Endothelial cell of umbilical vein (primary cell): ENCODE measurements around the gene TOM1L2. TPM values are rescaled to one million over a fixed set of nuclear protein-coding genes. Genes with fewer than 3 reads are reported as not detected.

Experiments
- BruUV-seq: library from RNA; stranded (reverse); fragments of 400-500 nt; replicated peaks from 2 replicates; lab custom pipeline; 2021; lab: Mats Ljungman, UMichigan
- CTCF ChIA-PET: fragments of 300-600, 350-600 bp; sonication (Branson Sonifier 250); formaldehyde crosslinking; loops from one replicate; lab custom pipeline; 2021; ENCODE audit warnings: antibody characterized with exemption, inconsistent platforms; lab: Charles Lee
- POLR2A ChIA-PET: fragments of 300-600, 350-600 bp; sonication (Branson Sonifier 250); formaldehyde crosslinking; loops from one replicate; lab custom pipeline; 2021; ENCODE audit warnings: antibody characterized with exemption, inconsistent platforms; lab: Charles Lee
- DNase-seq: peaks from one replicate; pipeline ENCODE4 v3.0.0-alpha.2; 2011; ENCODE audit warnings: low read depth, low spot score
- FAIRE-seq: peaks from 2 replicates; lab custom pipeline; 2011; peaks lifted over from hg19 to GRCh38; lab: Jason Lieb, UNC
- H2AFZ ChIP-seq: 2 replicates; pipeline ENCODE4 v1.6.0; 2012; ENCODE audit warnings: low read depth, low read length, control low read depth, inconsistent platforms
- H3K27ac ChIP-seq: 2 replicates; pipeline ENCODE4 v1.5.1; 2011; ENCODE audit warnings: low read depth, mild to moderate bottlenecking, control low read depth, low read length, moderate library complexity; ENCODE audit not compliant: insufficient read depth
- H3K27me3 ChIP-seq, 2 experiments: 2 replicates each; pipeline versions ENCODE4 v1.6.0 to v1.6.1; 2011; ENCODE audit warnings: low read length in 2 of 2, mixed read lengths in 1 of 2; ENCODE audit not compliant: control insufficient read depth in 2 of 2, insufficient read depth in 2 of 2
- H3K36me3 ChIP-seq, 2 experiments: 2 replicates in 1 of 2; 3 replicates in 1 of 2; pipeline ENCODE4 v1.5.1; 2011; ENCODE audit warnings: low read length in 2 of 2, mild to moderate bottlenecking in 1 of 2, moderate library complexity in 1 of 2; ENCODE audit not compliant: control insufficient read depth in 2 of 2, insufficient read depth in 2 of 2; ENCODE audit errors: extremely low read depth in 1 of 2
- H3K4me1 ChIP-seq: 3 replicates; pipeline ENCODE4 v1.5.1; 2011; ENCODE audit warnings: mild to moderate bottlenecking, low read length; ENCODE audit not compliant: control insufficient read depth, insufficient read depth; ENCODE audit errors: extremely low read depth
- H3K4me2 ChIP-seq: 2 replicates; pipeline ENCODE4 v1.6.1; 2011; ENCODE audit warnings: low read length, control low read depth, mixed read lengths; ENCODE audit not compliant: insufficient read depth
- H3K4me3 ChIP-seq, 3 experiments: fragments of 200-600 bp in 1 of 3; sonication (generic), shearing (Covaris generic) in 1 of 3; replicated peaks in 1 of 3; 2 replicates each; pipeline ENCODE4 v1.5.1; 2011 to 2016; ENCODE audit warnings: control low read depth in 3 of 3, low read length in 3 of 3, mild to moderate bottlenecking in 2 of 3, inconsistent platforms in 1 of 3, low read depth in 1 of 3, moderate library complexity in 1 of 3; ENCODE audit not compliant: insufficient read depth in 1 of 3
- H3K79me2 ChIP-seq: 2 replicates; pipeline ENCODE4 v1.6.0; 2012; ENCODE audit warnings: low read length, inconsistent platforms; ENCODE audit not compliant: control insufficient read depth, insufficient read depth
- H3K9ac ChIP-seq: replicated peaks from 2 replicates; pipeline ENCODE3; 2011; ENCODE audit warnings: low read length, control low read depth; ENCODE audit not compliant: insufficient read depth; ENCODE audit errors: extremely low read depth
- H3K9me1 ChIP-seq: replicated peaks from 3 replicates; pipeline ENCODE4 v1.6.0; 2011; ENCODE audit warnings: mild to moderate bottlenecking, low read length; ENCODE audit not compliant: control insufficient read depth, insufficient read depth; ENCODE audit errors: extremely low read depth
- H3K9me3 ChIP-seq: replicated peaks from 2 replicates; pipeline ENCODE4 v1.5.1; 2012; ENCODE audit warnings: low read length, inconsistent platforms; ENCODE audit not compliant: control insufficient read depth, insufficient read depth
- H4K20me1 ChIP-seq: replicated peaks from 2 replicates; pipeline ENCODE3; 2011; ENCODE audit warnings: mild to moderate bottlenecking, low read length; ENCODE audit not compliant: control insufficient read depth, insufficient read depth; ENCODE audit errors: extremely low read depth
- CTCF ChIP-seq, 2 donors: IDR thresholded peaks; 1 replicate in 1 of 2; 2 replicates in 1 of 2; pipeline ENCODE4 v1.5.1; 2011; ENCODE audit warnings: low read length in 2 of 2, mild to moderate bottlenecking in 2 of 2, moderate library complexity in 2 of 2, control low read depth in 1 of 2, inconsistent platforms in 1 of 2, low read depth in 1 of 2; ENCODE audit not compliant: insufficient read depth in 1 of 2; ENCODE audit errors: extremely low read depth in 1 of 2
- EZH2 ChIP-seq: IDR thresholded peaks from 2 replicates; pipeline ENCODE4 v1.6.1; 2012; ENCODE audit warnings: borderline replicate concordance, low read depth, mild to moderate bottlenecking, moderate library complexity, low read length, inconsistent platforms; ENCODE audit not compliant: severe bottlenecking
- FOS ChIP-seq: IDR thresholded peaks from 2 replicates; pipeline ENCODE4 v1.6.1; 2011; ENCODE audit warnings: mild to moderate bottlenecking, low read length, moderate library complexity, borderline replicate concordance; ENCODE audit not compliant: insufficient read depth
- GATA2 ChIP-seq: IDR thresholded peaks from 2 replicates; pipeline ENCODE4 v1.7.0; 2011; ENCODE audit warnings: low read depth, mild to moderate bottlenecking, moderate library complexity, mixed read lengths, low read length; ENCODE audit not compliant: insufficient read length, insufficient read depth
- JUN ChIP-seq: IDR thresholded peaks from 2 replicates; pipeline ENCODE4 v1.6.1; 2011; ENCODE audit warnings: borderline replicate concordance, low read depth; ENCODE audit not compliant: insufficient read length, insufficient read depth
- MYC ChIP-seq: IDR thresholded peaks from one replicate; pipeline ENCODE4 v1.6.1; 2011; ENCODE audit warnings: mild to moderate bottlenecking, low read depth, low read length
- POLR2AphosphoS5 ChIP-seq: IDR thresholded peaks from 2 replicates; pipeline ENCODE4 v1.6.1; 2012; ENCODE audit warnings: low read depth, mild to moderate bottlenecking, control low read depth, low read length, moderate library complexity; ENCODE audit not compliant: insufficient read depth
- dilution Hi-C: fragments of 300-500 bp; cut with MboI; formaldehyde crosslinking; loops from one replicate; pipeline ENCODE4 v1.15.0; 2019; ENCODE audit warnings: low sequenced_read_pairs; ENCODE audit not compliant: extremely low pct_ligation_motif_present
- intact Hi-C: fragments of 100-400 bp; cut with micrococcal nuclease; formaldehyde crosslinking; loops from one replicate; pipeline ENCODE4 v1.10.0; 2022
- polyA plus RNA-seq, 4 experiments: library from polyadenylated mRNA; depleted of rRNA in 3 of 4; stranded (reverse) in 3 of 4; unstranded in 1 of 4; fragments of >200 nt; gene quantifications; 2 replicates each; pipeline versions ENCODE4 v1.2.1 to v1.2.3, GENCODE V29; 2011 to 2012; ENCODE audit warnings: missing spikeins in 1 of 4
- total RNA-seq: library from RNA; stranded (reverse); gene quantifications from 2 replicates; pipeline ENCODE4 v1.2.3, GENCODE V29; 2021
- TF ChIP-seq, protein P1 (sequence below): IDR thresholded peaks from 2 replicates; pipeline ENCODE4 v1.6.1; 2011; ENCODE audit not compliant: insufficient read depth, insufficient read length

The TOM1L2 gene
- total and polyA plus RNA-seq, 2 donors (not counting 3 experiments of a cell fraction or from before 2014, with no cell fraction given) = 31.7 to 37.6 TPM

GRCh38 chr17:17851103-17852002, 120.8 kb downstream of the TOM1L2 start:
- TF ChIP-seq, protein P1, sequence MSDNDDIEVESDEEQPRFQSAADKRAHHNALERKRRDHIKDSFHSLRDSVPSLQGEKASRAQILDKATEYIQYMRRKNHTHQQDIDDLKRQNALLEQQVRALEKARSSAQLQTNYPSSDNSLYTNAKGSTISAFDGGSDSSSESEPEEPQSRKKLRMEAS = no peak
- TF ChIP-seq EZH2 (no peak), GATA2 (no peak), JUN (no peak), MYC (no peak), POLR2AphosphoS5 (no peak), FOS (no peak), CTCF (IDR thresholded peaks at IDR 0.05; ENCODE audit: extremely low read depth in 1 of 2, insufficient read depth in 1 of 2, low read depth in 1 of 2, low read length in 2 of 2) (no peak)
- no peaks in the 10 kb centered on the region for H3K9me3 ChIP-seq
- H3K36me3 ChIP-seq = peaks cover 0 to 7% of the 10 kb centered on the region in 2 experiments
- dilution Hi-C loops (no loop called here), intact Hi-C loops (no loop called here)
- H3K27ac ChIP-seq = no peak overlapping the region
- no peak overlapping the region for H2AFZ ChIP-seq
- BruUV-seq = no TSS peak
- no peaks in the 10 kb centered on the region for H3K79me2 ChIP-seq
- H3K4me2 ChIP-seq = no peak overlapping the region
- DNase-seq = no peak
- CTCF ChIA-PET = no interaction called here
- FAIRE-seq = no peak
- H3K27me3 ChIP-seq = no peaks in the 10 kb centered on the region
- H3K9me1 ChIP-seq = no peaks in the 10 kb centered on the region
- POLR2A ChIA-PET = no interaction called here
- H3K9ac ChIP-seq = no peak overlapping the region
- H4K20me1 ChIP-seq = no peaks in the 10 kb centered on the region
- no peak overlapping the region for H3K4me3 ChIP-seq
- H3K4me1 ChIP-seq = peaks cover 7% of the 10 kb centered on the region
